ENCODE data around the gene SRRM5.
A peak's percentile ranks its signal among the peaks of the same experiment; 100 is the strongest.
"Not testable (repeated sequence)": the region's sequence is repeated elsewhere in the genome, so short reads cannot be mapped to it uniquely, and the experiment has no call there.

SRRM5 gene

GRCh38 chr19:43639519-43640423, 27.9 kb downstream of the SRRM5 start, which contains the start of gene CADM4:
CADM4 (minus strand) TSS chr19:43639850; CDS start chr19:43639790, 60 bp downstream.
- DNase-seq (ENCODE audit: low read depth): peak; percentile 44

- DNase-seq (ENCODE audit: low read depth): no peak
These were observed 28.5 kb downstream of the SRRM5 start for GRCh38 chr19:43640424-43640757.

- DNase-seq (ENCODE audit: low read depth): no peak
These were observed 29.4 kb downstream of the SRRM5 start for GRCh38 chr19:43641333-43641732.

DNA sequence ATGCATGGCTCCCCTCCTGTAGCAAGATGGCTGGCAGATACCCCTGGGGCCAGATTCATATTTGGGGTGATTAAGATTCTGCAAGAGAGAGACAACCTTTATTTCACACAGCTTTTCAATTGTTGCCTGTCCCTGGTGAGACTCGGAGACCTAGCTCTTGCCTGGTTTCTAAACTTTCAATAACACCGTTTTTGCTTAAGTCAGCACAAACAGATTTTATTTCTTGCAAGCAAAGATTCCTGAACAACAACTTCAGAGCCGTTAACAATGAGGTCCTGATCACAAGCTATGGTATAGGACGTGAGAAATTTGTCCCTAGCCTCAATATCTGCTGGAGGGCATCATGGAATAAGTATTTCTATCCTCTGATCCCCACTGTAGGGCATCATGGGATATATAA, 30.6 kb downstream of the SRRM5 start:
- no peak for DNase-seq (ENCODE audit: low read depth)

DNA sequence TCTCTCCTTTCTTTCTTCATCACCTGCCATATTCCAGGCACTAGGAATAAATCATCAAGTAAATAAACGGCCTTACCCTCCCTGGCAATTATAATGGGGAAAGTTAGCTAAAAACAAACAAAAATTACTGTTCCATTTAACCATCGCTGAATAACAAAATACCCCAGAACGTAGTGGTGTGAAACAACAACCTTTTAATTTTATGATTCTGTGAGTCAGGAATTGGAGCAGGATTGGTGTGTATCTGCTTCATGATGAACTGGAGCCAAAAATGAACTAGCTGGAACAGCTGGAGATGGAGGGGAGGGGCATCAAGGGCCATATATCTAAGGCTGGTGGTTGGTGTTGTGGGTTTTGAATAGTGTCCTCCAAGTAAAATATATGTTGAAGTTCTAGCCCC, 31.4 kb downstream of the SRRM5 start:
- DNase-seq (ENCODE audit: low read depth): no peak

GRCh38 chr19:43644181-43644580, 32.3 kb downstream of the SRRM5 start:
- DNase-seq (ENCODE audit: low read depth): no peak

DNA sequence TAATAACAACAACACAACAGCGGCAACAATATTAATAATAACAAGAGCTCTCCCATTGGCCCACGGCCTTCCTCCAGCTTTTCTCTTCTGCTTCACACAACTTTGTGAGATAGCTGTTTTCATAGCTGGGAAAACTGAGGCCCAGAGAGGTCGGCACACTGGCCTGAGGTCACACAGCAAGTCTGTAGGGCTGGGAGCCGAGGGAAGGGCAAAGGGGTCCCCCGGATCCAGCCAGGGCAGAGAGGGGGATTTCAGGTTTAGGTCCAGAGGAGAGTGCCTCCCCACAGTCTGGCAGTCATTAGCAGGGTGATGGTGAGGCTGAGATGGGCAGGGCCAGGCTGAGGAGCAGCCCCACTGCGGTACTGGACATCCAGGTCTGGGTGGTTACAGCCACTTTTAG, 36.7 kb downstream of the SRRM5 start:
- no peak for DNase-seq (ENCODE audit: low read depth)

GRCh38 chr19:43649514-43649913, 37.6 kb downstream of the SRRM5 start:
- DNase-seq (ENCODE audit: low read depth): no peak

DNA sequence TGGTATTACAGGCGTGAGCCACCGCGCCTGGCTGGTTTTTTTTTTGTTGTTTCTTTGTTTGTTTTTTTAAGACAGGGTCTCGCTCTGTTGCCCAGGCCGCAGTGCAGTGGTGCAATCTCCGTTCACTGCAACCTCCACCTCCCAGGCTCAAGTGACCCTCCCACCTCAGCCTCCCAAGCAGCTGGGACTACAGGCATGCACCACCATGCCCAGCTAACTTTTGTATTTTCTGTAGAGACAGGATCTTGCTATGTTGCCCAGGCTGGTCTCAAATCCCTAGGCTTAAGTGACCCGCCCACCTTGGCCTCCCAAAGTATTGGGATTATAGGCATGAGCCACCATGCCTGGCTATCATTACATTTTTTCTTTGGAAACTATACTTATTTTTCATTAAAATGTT, 38.4 kb downstream of the SRRM5 start:
- not testable (repeated sequence) for DNase-seq (ENCODE audit: low read depth)

- DNase-seq (ENCODE audit: low read depth): peak; percentile 21
These were observed 40.1 kb downstream of the SRRM5 start for GRCh38 chr19:43651758-43652545.

DNA sequence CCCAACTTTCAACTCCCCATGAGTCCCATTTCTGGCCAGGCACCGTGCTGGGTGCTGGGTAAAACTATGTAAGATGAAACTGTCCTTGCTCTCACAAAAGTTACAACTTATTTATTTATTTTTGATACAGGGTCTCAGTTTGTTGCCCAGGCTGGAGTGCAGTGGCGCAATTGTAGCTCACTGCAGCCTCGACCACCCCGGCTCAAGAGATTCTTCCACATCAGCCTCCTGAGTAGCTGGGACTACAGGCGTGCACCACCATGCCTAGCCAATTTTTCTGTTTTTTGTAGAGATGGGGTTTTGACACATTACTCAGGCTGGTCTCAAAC, 40.6 kb downstream of the SRRM5 start:
- no peak for DNase-seq (ENCODE audit: low read depth)

- no peak for DNase-seq (ENCODE audit: low read depth)
These were observed 44.5 kb downstream of the SRRM5 start for GRCh38 chr19:43656436-43656835.

DNA sequence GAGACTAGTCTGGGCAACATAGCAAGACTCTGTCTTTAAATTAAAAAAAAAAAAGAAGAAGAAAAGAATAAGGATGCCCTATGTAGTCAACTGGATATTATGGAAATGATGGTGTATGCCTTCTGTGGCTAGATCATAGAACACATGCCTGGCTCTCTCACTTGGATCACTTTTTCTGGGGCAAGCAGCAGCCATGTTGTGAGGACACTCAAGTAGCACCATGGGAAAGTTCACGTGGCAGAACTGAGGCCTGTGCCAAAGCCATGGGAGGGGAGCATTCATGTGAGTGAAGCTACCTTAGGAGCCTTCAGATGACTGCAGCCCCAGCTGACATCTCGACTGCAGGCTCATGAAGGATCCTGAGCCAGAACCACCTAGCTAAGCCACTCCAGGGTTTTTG, 46.1 kb downstream of the SRRM5 start:
- DNase-seq (ENCODE audit: low read depth): no peak

DNA sequence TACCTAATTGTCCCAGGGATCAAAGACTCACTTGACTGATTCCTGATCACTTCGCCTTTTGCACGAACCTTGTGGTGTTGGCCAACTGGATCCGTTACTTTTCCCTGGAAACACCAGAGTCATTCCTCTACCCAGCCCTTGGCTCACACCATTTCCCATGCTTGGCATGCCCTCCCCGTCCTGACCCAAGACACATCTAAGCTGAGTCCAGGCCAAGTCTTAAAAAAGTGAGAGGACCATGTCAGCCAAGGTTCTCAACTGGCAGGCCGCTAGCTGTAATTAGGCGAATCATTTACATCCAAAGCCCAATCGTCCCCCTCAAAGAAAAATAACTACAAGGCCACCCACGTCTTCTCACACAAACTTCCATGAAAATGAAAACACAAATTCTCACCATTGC, 46.6 kb downstream of the SRRM5 start:
- DNase-seq (ENCODE audit: low read depth): no peak

DNA sequence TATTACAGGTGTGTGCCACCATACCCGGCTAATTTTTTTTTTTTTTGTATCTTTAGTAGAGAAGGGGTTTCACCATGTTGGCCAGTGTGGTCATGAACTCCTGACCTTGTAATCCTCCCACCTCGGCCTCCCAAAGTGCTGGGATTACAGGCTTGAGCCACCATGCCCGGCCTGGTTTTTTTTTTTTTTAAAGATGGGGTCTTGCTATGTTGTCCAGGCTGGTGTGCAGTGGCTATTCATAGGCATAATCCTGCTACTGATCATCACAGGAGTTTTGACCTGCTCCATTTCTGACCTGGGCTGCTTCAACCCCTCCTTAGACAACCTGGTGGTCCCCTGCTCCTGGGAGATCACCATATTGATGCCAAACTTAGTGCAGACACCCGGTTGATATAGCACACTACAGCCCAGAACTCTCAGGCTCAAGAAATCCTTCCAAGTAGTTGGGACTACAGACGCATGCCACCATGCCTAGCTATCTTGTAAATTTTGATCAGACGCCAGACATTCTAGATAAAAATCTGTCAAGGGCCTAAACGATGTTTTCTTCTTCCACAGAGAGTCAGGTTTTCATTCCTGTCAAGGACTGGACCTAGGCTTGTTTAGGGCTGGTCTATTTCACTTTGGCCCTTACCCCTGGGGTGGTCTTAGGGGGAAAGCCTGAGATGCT, 48.5 kb downstream of the SRRM5 start:
- no peak for DNase-seq (ENCODE audit: low read depth)

- DNase-seq (ENCODE audit: low read depth): no peak
These were observed 49.1 kb downstream of the SRRM5 start for GRCh38 chr19:43660971-43661360.

DNA sequence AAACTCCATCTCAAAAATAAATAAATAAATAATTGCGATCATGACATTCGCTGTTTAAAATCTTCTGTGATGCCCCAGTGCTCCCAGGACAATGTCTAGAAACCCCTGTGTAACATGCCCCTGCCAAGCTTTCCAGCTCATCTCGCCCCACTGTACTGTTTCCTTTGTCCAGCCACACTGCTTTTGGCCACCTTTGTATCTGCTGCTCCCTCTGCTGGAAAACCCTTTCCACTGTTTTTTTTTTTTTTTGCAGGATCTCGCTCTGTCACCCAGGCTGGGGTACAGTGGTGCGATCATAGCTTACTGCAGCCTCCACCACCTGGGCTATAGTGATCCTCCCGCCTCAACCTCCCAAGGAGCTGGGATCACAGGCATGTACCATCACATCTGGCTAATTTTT, 50.6 kb downstream of the SRRM5 start:
- no peak for DNase-seq (ENCODE audit: low read depth)

GRCh38 chr19:43664018-43664417, 52.1 kb downstream of the SRRM5 start:
- no peak for DNase-seq (ENCODE audit: low read depth)

Data from stimulated activated CD4-positive, alpha-beta T cell treated with anti-CD3 and anti-CD28 coated beads, Interleukin-2, amount 100 ng/mL, for 4 hours (primary cell).